ENCODE results near the gene EEFSEC. TPM values are rescaled to one million over a fixed set of nuclear protein-coding genes. Genes with fewer than 3 reads are reported as not detected.
A peak's percentile ranks its signal among the peaks of the same experiment; 100 is the strongest.

The EEFSEC gene
- total RNA-seq, 1 donor from 2014 or later, result 7.1 TPM

DNA sequence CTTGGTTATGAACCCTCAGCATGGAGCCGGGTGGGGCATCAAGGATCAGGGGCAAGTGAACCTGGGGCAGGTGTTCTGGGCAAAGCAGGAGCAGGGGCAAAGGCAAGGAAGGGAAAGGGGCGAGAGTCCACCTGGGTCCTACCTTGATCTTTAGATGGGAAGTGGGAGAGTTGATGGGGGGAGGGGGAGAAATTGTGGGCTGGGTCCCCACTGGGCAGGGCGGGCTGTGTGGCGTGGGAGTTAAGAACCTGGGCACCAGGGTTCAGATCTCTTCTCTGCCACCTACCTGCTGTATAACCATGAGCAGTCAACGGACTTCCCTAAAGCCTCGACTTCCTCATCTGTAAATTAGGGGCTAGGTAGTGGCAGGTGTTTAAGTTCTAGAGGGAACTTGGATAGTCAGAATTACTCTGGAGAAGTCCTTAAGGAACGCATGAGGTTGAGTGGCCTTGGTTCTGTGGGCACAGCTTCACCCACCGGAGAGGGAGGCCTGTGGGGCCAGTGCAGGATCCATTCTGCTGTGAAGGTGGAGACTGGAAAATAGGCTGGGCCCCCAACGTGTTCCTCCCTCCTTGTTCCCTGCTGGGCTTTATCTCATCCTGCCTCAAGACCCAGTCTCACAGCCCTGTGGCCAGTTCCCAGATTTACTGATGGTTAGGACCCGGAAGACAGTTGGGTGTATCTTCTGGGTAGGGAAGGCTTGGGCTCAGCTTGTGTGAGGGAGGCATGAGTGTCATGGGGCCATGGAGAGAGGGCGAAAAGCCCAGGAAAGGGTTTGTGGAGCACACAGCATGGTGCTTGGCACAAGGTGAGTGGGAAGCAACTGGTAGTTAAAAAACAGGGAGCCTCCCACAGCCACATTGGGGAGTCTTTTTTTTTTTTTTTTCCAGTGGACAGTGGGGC is 90.6 kb downstream of the EEFSEC start:
- no peak for DNase-seq (ENCODE audit: low spot score)

DNA sequence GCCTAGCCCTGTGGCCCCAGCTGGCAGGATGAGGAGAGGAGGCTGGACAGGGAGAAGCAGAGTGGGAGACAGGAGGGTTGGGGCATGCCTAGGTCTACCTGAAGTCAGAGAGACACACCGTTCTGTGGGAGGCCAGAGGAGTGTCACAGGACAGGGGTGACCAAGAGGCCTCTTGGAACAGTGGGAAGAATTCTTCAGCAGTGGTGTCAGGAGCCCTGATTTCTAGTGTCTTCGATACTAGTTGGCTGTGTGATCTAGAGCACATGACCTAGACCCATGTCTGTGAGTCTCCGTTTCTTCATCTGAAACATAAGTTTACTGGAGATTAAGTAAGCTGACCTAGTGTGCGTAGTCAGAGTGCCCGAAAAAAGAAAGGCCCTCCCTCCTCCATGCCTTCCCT is 92.2 kb downstream of the EEFSEC start:
- H3K36me3 Mint-ChIP-seq (ENCODE audit: low read depth, unreplicated experiment), result no peaks in the 10 kb centered on the region
- H3K4me3 Mint-ChIP-seq (ENCODE audit: unreplicated experiment), result no peak overlapping the region
- peaks cover 12% of the 10 kb centered on the region for H3K4me1 Mint-ChIP-seq (ENCODE audit: unreplicated experiment)
- H3K27me3 Mint-ChIP-seq (ENCODE audit: unreplicated experiment), result peaks cover 5% of the 10 kb centered on the region
- no peak overlapping the region for H3K27ac Mint-ChIP-seq (ENCODE audit: unreplicated experiment)
- DNase-seq (ENCODE audit: low spot score), result no peak
- TF ChIP-seq, protein P1, sequence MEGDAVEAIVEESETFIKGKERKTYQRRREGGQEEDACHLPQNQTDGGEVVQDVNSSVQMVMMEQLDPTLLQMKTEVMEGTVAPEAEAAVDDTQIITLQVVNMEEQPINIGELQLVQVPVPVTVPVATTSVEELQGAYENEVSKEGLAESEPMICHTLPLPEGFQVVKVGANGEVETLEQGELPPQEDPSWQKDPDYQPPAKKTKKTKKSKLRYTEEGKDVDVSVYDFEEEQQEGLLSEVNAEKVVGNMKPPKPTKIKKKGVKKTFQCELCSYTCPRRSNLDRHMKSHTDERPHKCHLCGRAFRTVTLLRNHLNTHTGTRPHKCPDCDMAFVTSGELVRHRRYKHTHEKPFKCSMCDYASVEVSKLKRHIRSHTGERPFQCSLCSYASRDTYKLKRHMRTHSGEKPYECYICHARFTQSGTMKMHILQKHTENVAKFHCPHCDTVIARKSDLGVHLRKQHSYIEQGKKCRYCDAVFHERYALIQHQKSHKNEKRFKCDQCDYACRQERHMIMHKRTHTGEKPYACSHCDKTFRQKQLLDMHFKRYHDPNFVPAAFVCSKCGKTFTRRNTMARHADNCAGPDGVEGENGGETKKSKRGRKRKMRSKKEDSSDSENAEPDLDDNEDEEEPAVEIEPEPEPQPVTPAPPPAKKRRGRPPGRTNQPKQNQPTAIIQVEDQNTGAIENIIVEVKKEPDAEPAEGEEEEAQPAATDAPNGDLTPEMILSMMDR (IDR thresholded peaks at IDR 0.05; ENCODE audit: unreplicated experiment), result no peak
- H3K9me3 Mint-ChIP-seq (ENCODE audit: unreplicated experiment), result no peaks in the 10 kb centered on the region

More for the DNA sequence above, 90.6 kb downstream of the EEFSEC start:
- TF ChIP-seq, protein P1 (IDR thresholded peaks at IDR 0.05; ENCODE audit: unreplicated experiment), result no peak
- H3K36me3 Mint-ChIP-seq (ENCODE audit: low read depth, unreplicated experiment), result no peaks in the 10 kb centered on the region
- peaks cover 15% of the 10 kb centered on the region for H3K4me1 Mint-ChIP-seq (ENCODE audit: unreplicated experiment)
- H3K27ac Mint-ChIP-seq (ENCODE audit: unreplicated experiment), result no peak overlapping the region
- peaks cover 5% of the 10 kb centered on the region for H3K27me3 Mint-ChIP-seq (ENCODE audit: unreplicated experiment)
- H3K4me3 Mint-ChIP-seq (ENCODE audit: unreplicated experiment), result no peak overlapping the region
- no peaks in the 10 kb centered on the region for H3K9me3 Mint-ChIP-seq (ENCODE audit: unreplicated experiment)

DNA sequence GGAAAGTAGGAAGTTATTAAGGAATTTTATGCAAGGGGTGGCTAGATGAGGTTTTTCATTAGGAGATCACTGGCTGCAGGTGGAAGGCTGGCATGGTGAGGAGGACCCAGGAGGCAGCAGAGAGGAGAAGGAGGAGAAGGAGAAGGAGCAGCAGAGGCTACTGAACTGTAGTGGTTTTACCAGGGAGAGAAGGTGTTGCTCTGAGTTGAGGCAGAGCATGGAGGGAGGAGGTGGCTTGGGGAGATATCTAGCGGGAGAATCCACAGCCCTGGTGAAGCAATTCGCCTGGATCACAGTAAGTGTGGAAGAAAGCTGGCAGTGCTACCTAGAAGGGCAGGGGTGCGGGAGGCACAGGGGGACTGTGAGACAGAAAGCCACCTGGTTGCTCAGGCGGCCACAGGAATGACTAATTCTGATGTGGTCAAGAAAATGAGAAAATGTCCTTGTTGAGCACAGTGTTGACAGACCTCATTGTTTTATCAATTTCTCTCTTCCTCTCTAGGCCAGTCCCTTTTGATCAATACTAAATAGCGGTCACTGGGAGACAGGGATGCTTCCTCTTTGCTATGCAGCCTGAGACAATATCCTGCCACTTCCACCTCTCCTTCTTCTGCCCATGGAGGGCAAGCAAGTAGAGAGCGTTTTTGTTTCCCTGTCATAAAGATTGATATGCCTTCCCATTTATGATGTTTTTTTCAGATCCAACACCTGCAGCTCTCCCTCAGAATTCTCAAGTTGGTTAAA is 94.6 kb downstream of the EEFSEC start:
- TF ChIP-seq, protein P1 (IDR thresholded peaks at IDR 0.05; ENCODE audit: unreplicated experiment), result no peak
- H3K36me3 Mint-ChIP-seq (ENCODE audit: low read depth, unreplicated experiment), result no peaks in the 10 kb centered on the region
- H3K27me3 Mint-ChIP-seq (ENCODE audit: unreplicated experiment), result peaks cover 5% of the 10 kb centered on the region
- no peak overlapping the region for H3K4me3 Mint-ChIP-seq (ENCODE audit: unreplicated experiment)
- no peak for DNase-seq (ENCODE audit: low spot score)
- no peaks in the 10 kb centered on the region for H3K9me3 Mint-ChIP-seq (ENCODE audit: unreplicated experiment)
- no peak overlapping the region for H3K27ac Mint-ChIP-seq (ENCODE audit: unreplicated experiment)
- peaks cover 22% of the 10 kb centered on the region for H3K4me1 Mint-ChIP-seq (ENCODE audit: unreplicated experiment)

DNA sequence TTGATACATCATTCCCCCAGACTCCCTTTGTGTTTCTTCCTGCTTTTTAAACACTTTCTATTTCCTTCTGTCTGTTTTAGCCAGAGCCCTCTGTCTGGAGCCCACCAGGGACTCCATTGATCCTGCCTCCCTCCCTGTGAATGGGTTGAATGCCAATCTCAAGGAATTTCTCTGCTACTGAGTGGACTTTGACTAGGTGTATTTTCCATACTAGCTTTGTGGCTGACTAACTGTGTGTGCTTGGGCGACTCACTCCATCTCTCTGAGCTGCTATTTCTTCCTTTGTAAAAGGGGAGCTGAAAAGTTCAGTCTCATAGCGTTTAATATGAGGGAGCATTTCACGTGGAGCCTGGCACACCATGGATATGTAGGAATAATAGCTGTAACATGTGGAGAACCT is 98.8 kb downstream of the EEFSEC start:
- Mint-ChIP-seq H3K4me1 (ENCODE audit: unreplicated experiment) (peaks cover 46% of the 10 kb centered on the region), H3K27me3 (ENCODE audit: unreplicated experiment) (peaks cover 7% of the 10 kb centered on the region), H3K36me3 (ENCODE audit: low read depth, unreplicated experiment) (no peaks in the 10 kb centered on the region), H3K9me3 (ENCODE audit: unreplicated experiment) (no peaks in the 10 kb centered on the region), H3K4me3 (ENCODE audit: unreplicated experiment) (no peak overlapping the region), H3K27ac (ENCODE audit: unreplicated experiment) (peak overlapping the region; percentile 12)
- TF ChIP-seq, protein P1 (IDR thresholded peaks at IDR 0.05; ENCODE audit: unreplicated experiment), result no peak
- DNase-seq (ENCODE audit: low spot score), result no peak
